ENCODE data around the gene FBXL13. TPM values are rescaled to one million over a fixed set of nuclear protein-coding genes. Genes with fewer than 3 reads are reported as not detected.

FBXL13 gene
- total RNA-seq, 1 experiment from 2014 or later, result 0.43 TPM

GRCh38 chr7:103120362-103120761 is 45.8 kb upstream of the FBXL13 start:
- no peaks in the 10 kb centered on the region for H3K4me1 Mint-ChIP-seq (ENCODE audit: low read depth, unreplicated experiment)
- CTCF ChIA-PET, result no interaction called here

GRCh38 chr7:103119791-103120291 is 45.2 kb upstream of the FBXL13 start:
- ChIA-PET POLR2A (no interaction called here), CTCF (no interaction called here)
- H3K9me3 ChIP-seq, result no peaks in the 10 kb centered on the region
- no peak overlapping the region for H3K27ac Mint-ChIP-seq (ENCODE audit: unreplicated experiment)
- H3K36me3 Mint-ChIP-seq (ENCODE audit: insufficient read depth, unreplicated experiment), result peaks cover 5% of the 10 kb centered on the region
- H3K4me1 ChIP-seq, result peaks cover 5% of the 10 kb centered on the region
- H3K4me1 Mint-ChIP-seq (ENCODE audit: low read depth, unreplicated experiment), result no peaks in the 10 kb centered on the region
- DNase-seq, result no peak
- BruUV-seq (replicated peaks), result no TSS peak
- no peaks in the 10 kb centered on the region for H3K27me3 Mint-ChIP-seq (ENCODE audit: insufficient read depth, unreplicated experiment)
- H3K4me3 Mint-ChIP-seq (ENCODE audit: unreplicated experiment), result no peak overlapping the region
- TF ChIP-seq CTCF (IDR thresholded peaks at IDR 0.05; ENCODE audit: insufficient read depth in 1 of 2, low read depth in 1 of 2, low read length in 1 of 2, severe bottlenecking in 1 of 2, unreplicated experiment in 1 of 2), result no peak
- no peaks in the 10 kb centered on the region for H3K9me3 Mint-ChIP-seq (ENCODE audit: unreplicated experiment)
- H3K4me3 ChIP-seq (ENCODE audit: low read depth, low read length), result no peak overlapping the region
- intact Hi-C loops (cut with micrococcal nuclease; ENCODE audit: unreplicated experiment), result no loop called here
- H3K36me3 ChIP-seq (ENCODE audit: control insufficient read depth, insufficient read depth, low read length), result no peaks in the 10 kb centered on the region
- no peaks in the 10 kb centered on the region for H3K27me3 ChIP-seq (replicated peaks; ENCODE audit: control insufficient read depth, insufficient read depth, low read length)

More at GRCh38 chr7:103120362-103120761, 45.8 kb upstream of the FBXL13 start:
- intact Hi-C loops (cut with micrococcal nuclease; ENCODE audit: unreplicated experiment), result no loop called here
- Mint-ChIP-seq H3K27me3 (ENCODE audit: insufficient read depth, unreplicated experiment) (no peaks in the 10 kb centered on the region), H3K9me3 (ENCODE audit: unreplicated experiment) (no peaks in the 10 kb centered on the region), H3K27ac (ENCODE audit: unreplicated experiment) (no peak overlapping the region), H3K36me3 (ENCODE audit: insufficient read depth, unreplicated experiment) (peaks cover 5% of the 10 kb centered on the region), H3K4me3 (ENCODE audit: unreplicated experiment) (no peak overlapping the region)
- TF ChIP-seq CTCF (IDR thresholded peaks at IDR 0.05; ENCODE audit: insufficient read depth in 1 of 2, low read depth in 1 of 2, low read length in 1 of 2, severe bottlenecking in 1 of 2, unreplicated experiment in 1 of 2), result no peak
- POLR2A ChIA-PET, result no interaction called here
- Histone ChIP-seq H3K27me3 (replicated peaks; ENCODE audit: control insufficient read depth, insufficient read depth, low read length) (no peaks in the 10 kb centered on the region), H3K4me3 (ENCODE audit: low read depth, low read length) (no peak overlapping the region), H3K9me3 (no peaks in the 10 kb centered on the region), H3K4me1 (peaks cover 7% of the 10 kb centered on the region), H3K36me3 (ENCODE audit: control insufficient read depth, insufficient read depth, low read length) (no peaks in the 10 kb centered on the region)
- BruUV-seq (replicated peaks), result no TSS peak
- DNase-seq, result no peak

- H3K27ac Mint-ChIP-seq (ENCODE audit: unreplicated experiment), result no peak overlapping the region
- Histone ChIP-seq H3K4me1 (no peaks in the 10 kb centered on the region), H3K9me3 (no peaks in the 10 kb centered on the region), H3K4me3 (ENCODE audit: low read depth, low read length) (no peak overlapping the region), H3K36me3 (ENCODE audit: control insufficient read depth, insufficient read depth, low read length) (no peaks in the 10 kb centered on the region), H3K27me3 (replicated peaks; ENCODE audit: control insufficient read depth, insufficient read depth, low read length) (no peaks in the 10 kb centered on the region)
- DNase-seq, result no peak
- TF ChIP-seq CTCF (IDR thresholded peaks at IDR 0.05; ENCODE audit: insufficient read depth in 1 of 2, low read depth in 1 of 2, low read length in 1 of 2, severe bottlenecking in 1 of 2, unreplicated experiment in 1 of 2), result no peak
- no peak overlapping the region for H3K4me3 Mint-ChIP-seq (ENCODE audit: unreplicated experiment)
- ChIA-PET CTCF (no interaction called here), POLR2A (no interaction called here)
- H3K9me3 Mint-ChIP-seq (ENCODE audit: unreplicated experiment), result no peaks in the 10 kb centered on the region
- intact Hi-C loops (cut with micrococcal nuclease; ENCODE audit: unreplicated experiment), result no loop called here
- no TSS peak for BruUV-seq (replicated peaks)
- no peaks in the 10 kb centered on the region for H3K27me3 Mint-ChIP-seq (ENCODE audit: insufficient read depth, unreplicated experiment)
- H3K4me1 Mint-ChIP-seq (ENCODE audit: low read depth, unreplicated experiment), result no peaks in the 10 kb centered on the region
- peaks cover 15% of the 10 kb centered on the region for H3K36me3 Mint-ChIP-seq (ENCODE audit: insufficient read depth, unreplicated experiment)
These were observed 42.9 kb upstream of the FBXL13 start for GRCh38 chr7:103117465-103117864.

Data from Caco-2 (cell line).